OCI-LY3 (cell line): Measurements from ENCODE around the gene PBX4.

Source experiments
- EZH2phosphoT487 ChIP-seq: fragments of 200-600 bp; shearing (Covaris generic); IDR thresholded peaks from 2 replicates; pipeline ENCODE4 v1.6.1; 2018; ENCODE audit warnings: antibody characterized with exemption, mixed run types, low read depth
- TF ChIP-seq, protein P1 (sequence below): fragments of 200-600, 300-600 bp; sonication (generic); IDR thresholded peaks from 2 replicates; pipeline ENCODE4 v1.5.1; 2014; ENCODE audit warnings: antibody characterized with exemption, low read length, low read depth

DNA sequence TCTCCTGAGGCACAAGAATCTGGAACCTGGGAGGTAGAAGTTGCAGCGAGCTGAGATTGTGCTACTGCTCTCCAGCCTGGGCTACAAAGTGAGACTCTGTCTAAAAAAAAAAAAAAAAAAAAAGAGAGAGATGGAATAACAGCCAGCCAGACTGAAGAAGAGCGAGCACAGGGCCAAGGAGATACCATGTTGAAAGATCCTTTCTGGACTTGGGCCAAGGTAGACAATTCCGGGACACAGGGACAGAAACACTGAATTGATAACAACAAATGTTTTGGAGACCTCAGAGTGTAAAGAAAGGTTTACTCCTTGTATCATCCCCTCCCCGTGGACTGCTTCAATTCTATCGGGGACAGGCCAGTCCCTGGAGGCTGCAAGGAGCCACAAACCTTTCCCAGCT, 4.9 kb upstream of the PBX4 start:
- TF ChIP-seq, protein P1, sequence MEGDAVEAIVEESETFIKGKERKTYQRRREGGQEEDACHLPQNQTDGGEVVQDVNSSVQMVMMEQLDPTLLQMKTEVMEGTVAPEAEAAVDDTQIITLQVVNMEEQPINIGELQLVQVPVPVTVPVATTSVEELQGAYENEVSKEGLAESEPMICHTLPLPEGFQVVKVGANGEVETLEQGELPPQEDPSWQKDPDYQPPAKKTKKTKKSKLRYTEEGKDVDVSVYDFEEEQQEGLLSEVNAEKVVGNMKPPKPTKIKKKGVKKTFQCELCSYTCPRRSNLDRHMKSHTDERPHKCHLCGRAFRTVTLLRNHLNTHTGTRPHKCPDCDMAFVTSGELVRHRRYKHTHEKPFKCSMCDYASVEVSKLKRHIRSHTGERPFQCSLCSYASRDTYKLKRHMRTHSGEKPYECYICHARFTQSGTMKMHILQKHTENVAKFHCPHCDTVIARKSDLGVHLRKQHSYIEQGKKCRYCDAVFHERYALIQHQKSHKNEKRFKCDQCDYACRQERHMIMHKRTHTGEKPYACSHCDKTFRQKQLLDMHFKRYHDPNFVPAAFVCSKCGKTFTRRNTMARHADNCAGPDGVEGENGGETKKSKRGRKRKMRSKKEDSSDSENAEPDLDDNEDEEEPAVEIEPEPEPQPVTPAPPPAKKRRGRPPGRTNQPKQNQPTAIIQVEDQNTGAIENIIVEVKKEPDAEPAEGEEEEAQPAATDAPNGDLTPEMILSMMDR, result no peak
- TF ChIP-seq EZH2phosphoT487, result no peak
